Prostate gland (tissue), 2 donors: ENCODE results near the gene WRNIP1. TPM values are rescaled to one million over a fixed set of nuclear protein-coding genes. Genes with fewer than 3 reads are reported as not detected.
A peak's percentile ranks its signal among the peaks of the same experiment; 100 is the strongest.

Source experiments
- DNase-seq: peaks from one replicate; pipeline ENCODE4 v3.0.0-alpha.2; 2019; ENCODE audit warnings: low spot score
- H3K27ac ChIP-seq, 2 donors: fragments of 200-600 bp; sonication (generic); 2 replicates each; pipeline ENCODE4 v1.5.1; 2017 to 2019
- H3K27me3 ChIP-seq: fragments of 200-600 bp; sonication (generic); replicated peaks from 2 replicates; pipeline ENCODE4 v1.5.1; 2019; ENCODE audit not compliant: insufficient read depth
- H3K36me3 ChIP-seq, 2 donors: fragments of 200-600 bp; sonication (generic); 1 replicate in 1 of 2; 2 replicates in 1 of 2; pipeline versions ENCODE4 v1.5.1 to v1.8.1; 2017 to 2019
- H3K4me1 ChIP-seq: fragments of 200-600 bp; sonication (generic); replicated peaks from 2 replicates; pipeline ENCODE4 v1.5.1; 2019
- H3K4me3 ChIP-seq, 2 donors: fragments of 200-600 bp; sonication (generic); 2 replicates each; pipeline ENCODE4 v1.5.1; 2017 to 2019
- H3K9me3 ChIP-seq: fragments of 200-600 bp; sonication (generic); 2 replicates; pipeline ENCODE4 v1.5.1; 2017
- POLR2A ChIP-seq: fragments of 450-650 bp; IDR thresholded peaks from one replicate; pipeline ENCODE4 v1.6.1; 2016; ENCODE audit warnings: antibody characterized with exemption, mild to moderate bottlenecking
- POLR2AphosphoS5 ChIP-seq: sonication (generic); formaldehyde crosslinking; IDR thresholded peaks from one replicate; pipeline ENCODE4 v1.6.1; 2017; ENCODE audit warnings: antibody characterized with exemption
- WGBS: methylation state at CpG from one replicate; pipeline ENCODE4 v1.1.5; 2018; 5-methylcytosine and 5-hydroxymethylcytosine counted together
- intact Hi-C: fragments of 100-400 bp; cut with DNase I; formaldehyde crosslinking; loops from one replicate; pipeline ENCODE4 v1.14.2; 2022
- total RNA-seq, 2 donors: library from RNA; depleted of rRNA; stranded (reverse); fragments of >200 nt; gene quantifications; one replicate each; pipeline ENCODE4 v1.1.0, GENCODE V29; 2016
- TF ChIP-seq, protein P1 (sequence below), 4 experiments: fragments of 200-600 bp in 2 of 4; fragments of 450-650 bp in 2 of 4; sonication (generic) in 2 of 4; IDR thresholded peaks; 1 replicate in 3 of 4; 2 replicates in 1 of 4; pipeline ENCODE4 v1.5.1; 2016 to 2019; ENCODE audit warnings: antibody characterized with exemption in 4 of 4, mild to moderate bottlenecking in 2 of 4, moderate library complexity in 2 of 4

The WRNIP1 gene
- total RNA-seq, 2 donors from 2014 or later = 89.6 to 90.0 TPM

DNA sequence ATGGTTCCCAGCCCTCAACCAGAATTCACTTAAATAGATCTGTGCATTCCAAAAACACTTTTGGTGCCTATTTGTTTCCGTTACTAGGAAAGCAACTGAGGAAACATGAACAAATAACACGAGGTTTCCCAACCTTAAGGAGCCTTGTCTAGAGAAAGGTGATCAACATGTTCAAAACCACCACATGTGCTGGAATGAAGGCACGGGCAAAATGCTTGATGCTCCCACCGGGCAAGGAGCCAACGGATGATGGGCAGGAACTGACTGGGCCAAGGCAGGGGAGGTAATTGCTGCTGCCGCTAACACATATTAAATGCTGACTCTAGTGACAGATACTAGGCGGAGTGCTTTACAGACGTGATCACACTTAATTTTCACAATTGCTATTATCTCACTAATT is 17.0 kb upstream of the WRNIP1 start:
- no peak overlapping the region for H3K27ac ChIP-seq
- H3K27me3 ChIP-seq = no peaks in the 10 kb centered on the region
- no peak overlapping the region for H3K4me3 ChIP-seq
- TF ChIP-seq POLR2AphosphoS5 (no peak), POLR2A (no peak)
- TF ChIP-seq, protein P1, sequence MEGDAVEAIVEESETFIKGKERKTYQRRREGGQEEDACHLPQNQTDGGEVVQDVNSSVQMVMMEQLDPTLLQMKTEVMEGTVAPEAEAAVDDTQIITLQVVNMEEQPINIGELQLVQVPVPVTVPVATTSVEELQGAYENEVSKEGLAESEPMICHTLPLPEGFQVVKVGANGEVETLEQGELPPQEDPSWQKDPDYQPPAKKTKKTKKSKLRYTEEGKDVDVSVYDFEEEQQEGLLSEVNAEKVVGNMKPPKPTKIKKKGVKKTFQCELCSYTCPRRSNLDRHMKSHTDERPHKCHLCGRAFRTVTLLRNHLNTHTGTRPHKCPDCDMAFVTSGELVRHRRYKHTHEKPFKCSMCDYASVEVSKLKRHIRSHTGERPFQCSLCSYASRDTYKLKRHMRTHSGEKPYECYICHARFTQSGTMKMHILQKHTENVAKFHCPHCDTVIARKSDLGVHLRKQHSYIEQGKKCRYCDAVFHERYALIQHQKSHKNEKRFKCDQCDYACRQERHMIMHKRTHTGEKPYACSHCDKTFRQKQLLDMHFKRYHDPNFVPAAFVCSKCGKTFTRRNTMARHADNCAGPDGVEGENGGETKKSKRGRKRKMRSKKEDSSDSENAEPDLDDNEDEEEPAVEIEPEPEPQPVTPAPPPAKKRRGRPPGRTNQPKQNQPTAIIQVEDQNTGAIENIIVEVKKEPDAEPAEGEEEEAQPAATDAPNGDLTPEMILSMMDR (IDR thresholded peaks at IDR 0.05) = no peak
- peaks cover 4% of the 10 kb centered on the region for H3K4me1 ChIP-seq
- H3K9me3 ChIP-seq = no peaks in the 10 kb centered on the region
- H3K36me3 ChIP-seq = no peaks in the 10 kb centered on the region
- intact Hi-C loops = loop anchor here (5.0 kb wide), 1 partner anchor 1151 kb away; no protein-coding TSS in a partner anchor
- no peak for DNase-seq
- 75% methylated on average over 8 of the region's 8 CpGs for WGBS

DNA sequence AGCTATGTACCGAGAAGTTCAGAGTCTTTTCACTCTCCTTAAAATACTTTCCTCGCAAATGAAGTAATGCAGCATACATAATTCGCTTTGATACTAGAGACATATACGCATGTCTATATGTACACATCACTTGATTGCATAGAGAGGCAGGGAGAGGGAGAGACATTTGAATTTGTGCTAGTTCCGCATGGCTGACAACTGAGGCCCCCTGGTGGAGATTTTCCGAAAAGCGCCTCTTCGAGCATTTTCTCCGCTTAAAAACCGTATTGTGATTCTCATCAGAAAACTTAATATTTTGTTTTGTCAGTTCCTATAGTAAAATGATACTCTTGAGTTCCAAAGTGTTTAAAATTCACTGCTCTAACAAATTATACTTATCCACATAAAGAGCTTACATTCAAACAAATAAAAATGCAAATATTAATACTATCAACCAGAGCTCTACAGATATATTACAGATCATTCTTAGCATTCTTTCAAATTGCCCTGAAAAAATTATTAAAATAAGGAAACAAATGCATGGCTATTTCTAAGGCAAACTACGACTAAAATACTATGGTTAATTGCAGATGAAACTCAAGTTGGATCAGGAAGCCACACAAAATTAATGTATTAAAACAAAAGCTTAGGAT is 15.1 kb upstream of the WRNIP1 start:
- H3K4me3 ChIP-seq = no peak overlapping the region
- 12% methylated on average over 11 of the region's 11 CpGs for WGBS

DNA sequence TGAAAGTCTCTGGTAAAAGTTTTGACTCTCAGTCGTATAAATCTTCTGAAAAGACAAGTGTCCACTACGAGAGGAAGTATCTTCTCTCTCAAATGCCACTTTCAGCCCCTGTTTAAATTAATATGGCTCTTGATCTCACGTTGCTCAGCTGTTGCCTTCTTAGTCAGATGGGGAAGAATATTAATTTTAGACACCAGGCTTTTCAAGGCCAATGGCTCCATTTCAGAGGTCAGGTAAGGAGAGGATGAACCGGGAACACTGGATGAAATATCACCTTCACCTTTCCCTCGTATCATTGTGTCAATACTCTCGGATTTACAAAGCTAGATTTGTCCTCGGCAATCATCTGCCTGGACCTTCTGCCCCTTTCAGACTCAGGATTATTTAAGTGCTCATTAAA is 14.4 kb upstream of the WRNIP1 start, which contains the start of gene MYLK4:
MYLK4 (minus strand) TSS at position 91 of the 400 bp plus-strand sequence. CDS start 1,628 bp downstream, outside the sequence.
- Histone ChIP-seq H3K4me1 (no peaks in the 10 kb centered on the region), H3K27ac (no peak within 1 kb of the TSS), H3K4me3 (no peak within 1 kb of the TSS), H3K36me3 (no peaks in the 10 kb centered on the region), H3K27me3 (no peaks in the 10 kb centered on the region), H3K9me3 (no peaks in the 10 kb centered on the region)
- TF ChIP-seq POLR2AphosphoS5 (no peak), POLR2A (no peak)
- TF ChIP-seq, protein P1 (IDR thresholded peaks at IDR 0.05) = no peak
- 85% methylated on average over 7 of the region's 7 CpGs for WGBS
- DNase-seq = no peak
- intact Hi-C loops = no loop called here

More for the DNA sequence above, 15.1 kb upstream of the WRNIP1 start:
- Histone ChIP-seq H3K4me1 (no peaks in the 10 kb centered on the region), H3K27me3 (no peaks in the 10 kb centered on the region), H3K36me3 (no peaks in the 10 kb centered on the region), H3K9me3 (no peaks in the 10 kb centered on the region), H3K27ac (no peak overlapping the region)
- intact Hi-C loops = loop anchor here (5.0 kb wide), 1 partner anchor 1153 kb away; no protein-coding TSS in a partner anchor
- DNase-seq = peak; percentile 44
- TF ChIP-seq, protein P1 (IDR thresholded peaks at IDR 0.05) = peak; percentile 67 to 79 (median 72)
- TF ChIP-seq POLR2A (no peak), POLR2AphosphoS5 (peak; percentile 22)

DNA sequence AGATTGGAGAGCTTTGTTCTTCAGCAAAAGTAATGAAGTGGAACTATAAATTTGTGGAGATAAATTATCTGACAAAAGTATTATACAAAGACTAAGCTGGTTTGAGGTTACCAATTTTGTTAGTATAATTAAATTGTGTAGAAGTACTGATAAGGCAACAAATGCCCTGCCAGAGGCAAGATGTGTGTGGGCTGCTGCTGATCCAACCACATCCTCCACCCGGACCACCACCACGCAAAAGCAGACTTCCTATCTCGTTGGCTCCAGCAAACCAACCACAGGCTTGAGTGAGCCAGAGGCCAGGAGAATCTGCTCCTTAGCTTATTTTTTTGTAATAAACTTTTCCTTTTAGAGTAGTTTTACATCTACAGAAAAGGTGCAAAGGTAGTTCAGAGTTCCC is 13.3 kb upstream of the WRNIP1 start:
- 87% methylated on average over 3 of the region's 3 CpGs for WGBS
- H3K27me3 ChIP-seq = no peaks in the 10 kb centered on the region
- TF ChIP-seq, protein P1 (IDR thresholded peaks at IDR 0.05) = no peak
- no peak for TF ChIP-seq POLR2AphosphoS5
- no peak for TF ChIP-seq POLR2A
- DNase-seq = no peak
- no peak overlapping the region for H3K4me3 ChIP-seq
- H3K36me3 ChIP-seq = no peaks in the 10 kb centered on the region
- no peaks in the 10 kb centered on the region for H3K9me3 ChIP-seq
- H3K4me1 ChIP-seq = no peaks in the 10 kb centered on the region
- intact Hi-C loops = no loop called here
- H3K27ac ChIP-seq = no peak overlapping the region
